Astrocyte of the cerebellum (primary cell): Measurements from ENCODE around the gene INTS4.
"Not testable (repeated sequence)": the region's sequence is repeated elsewhere in the genome, so short reads cannot be mapped to it uniquely, and the experiment has no call there.

Experiments used
- DNase-seq: peaks from one replicate; pipeline ENCODE4 v3.0.0-alpha.2; 2011; ENCODE audit warnings: low read depth
- H3K4me3 ChIP-seq: 2 replicates; pipeline ENCODE4 v1.5.1; 2011; ENCODE audit warnings: mild to moderate bottlenecking, low read depth, low read length, moderate library complexity
- CTCF ChIP-seq: IDR thresholded peaks from 2 replicates; pipeline ENCODE4 v1.5.1; 2012; ENCODE audit warnings: low read length, low read depth, moderate library complexity, mild to moderate bottlenecking; ENCODE audit errors: missing control alignments
- in situ Hi-C: cut with HindIII; loops from 2 replicates; pipeline ENCODE4 v1.10.0; 2017; ENCODE audit warnings: low sequenced_read_pairs

The INTS4 gene

DNA sequence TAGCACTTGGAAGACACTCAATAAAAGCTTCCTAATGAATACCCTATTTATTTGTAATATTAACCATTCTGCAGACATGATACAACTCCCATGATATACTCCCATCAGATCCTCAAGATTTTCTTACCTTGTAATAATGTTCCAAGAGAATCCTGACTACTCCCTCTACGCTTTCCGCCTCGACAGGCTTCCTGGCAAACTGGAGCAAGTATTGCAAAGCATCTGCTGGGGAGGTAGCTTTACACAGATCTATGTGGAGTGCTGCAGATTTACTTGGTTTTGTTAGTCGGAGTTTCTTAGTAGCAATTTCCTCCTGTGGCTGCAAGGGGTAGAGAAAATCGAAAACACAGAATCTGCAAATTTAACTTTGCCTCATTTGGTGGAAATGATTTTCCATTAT is 3.5 kb downstream of the INTS4 start:
- no peak for TF ChIP-seq CTCF
- in situ Hi-C loops, result no loop called here
- no peak for DNase-seq
- H3K4me3 ChIP-seq, result no peak overlapping the region

DNA sequence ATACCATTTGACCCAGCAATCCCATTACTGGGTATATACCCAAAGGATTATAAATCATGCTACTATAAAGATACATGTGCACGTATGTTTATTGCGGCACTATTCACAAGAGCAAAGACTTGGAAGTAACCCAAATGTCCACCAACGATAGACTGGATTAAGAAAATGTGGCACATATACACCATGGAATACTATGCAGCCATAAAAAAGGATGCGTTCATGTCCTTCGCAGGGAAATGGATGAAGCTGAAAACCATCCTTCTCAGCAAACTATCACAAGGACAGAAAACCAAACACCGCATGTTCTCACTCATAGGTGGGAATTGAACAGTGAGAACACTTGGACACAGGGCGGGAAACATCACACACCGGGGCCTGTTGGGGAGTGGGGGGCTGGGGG is 8.0 kb downstream of the INTS4 start:
- not testable (repeated sequence) for DNase-seq, H3K4me3 ChIP-seq
- in situ Hi-C loops, result loop anchor here (5.0 kb wide), 1 partner anchor 104 kb away; no protein-coding TSS in a partner anchor

- in situ Hi-C loops, result no loop called here
Observed at GRCh38 chr11:77981346-77981947, 13.0 kb downstream of the INTS4 start.

GRCh38 chr11:77968337-77968736 is 26.1 kb downstream of the INTS4 start:
- in situ Hi-C loops, result no loop called here
- no peak overlapping the region for H3K4me3 ChIP-seq
- no peak for DNase-seq
- no peak for TF ChIP-seq CTCF

More at GRCh38 chr11:77981346-77981947, 13.0 kb downstream of the INTS4 start:
- H3K4me3 ChIP-seq, result no peak overlapping the region
- DNase-seq, result no peak
- no peak for TF ChIP-seq CTCF

GRCh38 chr11:77967753-77968152 is 26.7 kb downstream of the INTS4 start:
- in situ Hi-C loops, result no loop called here
- TF ChIP-seq CTCF, result no peak
- no peak for DNase-seq
- H3K4me3 ChIP-seq, result no peak overlapping the region

DNA sequence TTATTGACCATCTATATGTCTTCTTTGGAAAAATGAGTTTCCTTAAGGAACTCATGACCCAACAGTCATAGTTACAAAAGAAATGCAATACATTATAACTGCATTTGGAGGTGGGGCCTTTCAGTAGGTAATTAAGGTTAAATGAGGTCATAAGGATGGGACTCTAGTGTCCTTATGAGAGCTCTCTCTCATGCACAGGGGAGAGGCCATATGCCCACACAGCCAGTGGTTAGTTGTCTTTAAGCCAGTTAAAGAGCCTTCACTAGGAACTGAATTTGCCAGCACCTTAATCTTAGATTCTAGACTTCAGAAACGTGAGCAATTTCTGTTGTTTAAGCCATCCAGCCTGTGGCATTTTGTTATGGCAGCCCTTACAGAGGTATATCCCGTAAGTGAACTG is 27.3 kb downstream of the INTS4 start:
- H3K4me3 ChIP-seq, result no peak overlapping the region
- no peak for TF ChIP-seq CTCF
- DNase-seq, result no peak
- in situ Hi-C loops, result no loop called here

DNA sequence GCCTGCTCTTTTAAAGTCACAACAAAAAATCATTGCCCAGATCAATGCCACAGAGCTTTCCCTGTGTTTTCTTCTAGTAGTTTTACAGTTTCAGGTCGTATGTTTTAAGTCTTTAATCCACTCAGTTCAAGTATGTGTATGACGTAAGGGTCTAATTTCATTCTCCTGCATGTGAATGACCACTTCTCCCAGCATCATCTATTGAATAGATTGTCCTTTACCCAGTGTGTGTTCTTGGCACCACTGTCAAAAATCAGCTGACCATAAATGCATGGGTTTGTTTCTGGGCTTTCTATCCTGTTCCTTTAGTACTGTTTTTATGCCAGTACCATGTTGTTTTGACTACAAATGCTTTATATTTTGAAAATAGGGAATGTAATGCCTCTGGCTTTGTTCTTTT is 28.1 kb downstream of the INTS4 start:
- no peak overlapping the region for H3K4me3 ChIP-seq
- DNase-seq, result no peak
- in situ Hi-C loops, result no loop called here
- no peak for TF ChIP-seq CTCF
